Activated CD8-positive, alpha-beta memory T cell treated with anti-CD3 and anti-CD28 coated beads for 4 hours (primary cell): Measurements from ENCODE around the gene AOPEP.

Experiments
- DNase-seq, 2 donors: peaks; one replicate each; pipeline ENCODE4 v3.0.0-alpha.2; 2020; ENCODE audit warnings: low read depth in 2 of 2

The AOPEP gene

GRCh38 chr9:94899464-94900221 is 173.1 kb downstream of the AOPEP start:
- no peak for DNase-seq

- no peak for DNase-seq
Observed at GRCh38 chr9:94900222-94901018, 173.9 kb downstream of the AOPEP start.

GRCh38 chr9:94901019-94901363 is 174.5 kb downstream of the AOPEP start:
- DNase-seq: no peak

- no peak for DNase-seq
Observed at GRCh38 chr9:94903961-94904421, 177.5 kb downstream of the AOPEP start.

GRCh38 chr9:94904806-94905205 is 178.3 kb downstream of the AOPEP start:
- no peak for DNase-seq

GRCh38 chr9:94905606-94906005 is 179.1 kb downstream of the AOPEP start:
- DNase-seq: no peak

GRCh38 chr9:94906181-94906580 is 179.7 kb downstream of the AOPEP start:
- no peak for DNase-seq

- no peak for DNase-seq
Observed at GRCh38 chr9:94906713-94907112, 180.2 kb downstream of the AOPEP start.

GRCh38 chr9:94907264-94907936 is 180.9 kb downstream of the AOPEP start:
- no peak for DNase-seq

GRCh38 chr9:94908011-94908563 is 181.6 kb downstream of the AOPEP start:
- no peak for DNase-seq

- no peak for DNase-seq
Observed at GRCh38 chr9:94908583-94909249, 182.2 kb downstream of the AOPEP start.

- no peak for DNase-seq
Observed at GRCh38 chr9:94909250-94909894, 182.9 kb downstream of the AOPEP start.

GRCh38 chr9:94909965-94910730 is 183.6 kb downstream of the AOPEP start:
- DNase-seq: no peak

- DNase-seq: no peak
Observed at GRCh38 chr9:94911211-94911610, 184.7 kb downstream of the AOPEP start.

GRCh38 chr9:94911986-94912635 is 185.6 kb downstream of the AOPEP start:
- no peak for DNase-seq

GRCh38 chr9:94912700-94913249 is 186.3 kb downstream of the AOPEP start:
- no peak for DNase-seq

- DNase-seq: no peak
Observed at GRCh38 chr9:94913550-94913949, 187.1 kb downstream of the AOPEP start.

GRCh38 chr9:94915476-94916450 is 189.3 kb downstream of the AOPEP start:
- no peak for DNase-seq
